ENCODE results near the gene TMEM87B. TPM values are rescaled to one million over a fixed set of nuclear protein-coding genes. Genes with fewer than 3 reads are reported as not detected.

TMEM87B gene
- polyA plus RNA-seq, 1 donor from 2014 or later = 12.8 TPM

DNA sequence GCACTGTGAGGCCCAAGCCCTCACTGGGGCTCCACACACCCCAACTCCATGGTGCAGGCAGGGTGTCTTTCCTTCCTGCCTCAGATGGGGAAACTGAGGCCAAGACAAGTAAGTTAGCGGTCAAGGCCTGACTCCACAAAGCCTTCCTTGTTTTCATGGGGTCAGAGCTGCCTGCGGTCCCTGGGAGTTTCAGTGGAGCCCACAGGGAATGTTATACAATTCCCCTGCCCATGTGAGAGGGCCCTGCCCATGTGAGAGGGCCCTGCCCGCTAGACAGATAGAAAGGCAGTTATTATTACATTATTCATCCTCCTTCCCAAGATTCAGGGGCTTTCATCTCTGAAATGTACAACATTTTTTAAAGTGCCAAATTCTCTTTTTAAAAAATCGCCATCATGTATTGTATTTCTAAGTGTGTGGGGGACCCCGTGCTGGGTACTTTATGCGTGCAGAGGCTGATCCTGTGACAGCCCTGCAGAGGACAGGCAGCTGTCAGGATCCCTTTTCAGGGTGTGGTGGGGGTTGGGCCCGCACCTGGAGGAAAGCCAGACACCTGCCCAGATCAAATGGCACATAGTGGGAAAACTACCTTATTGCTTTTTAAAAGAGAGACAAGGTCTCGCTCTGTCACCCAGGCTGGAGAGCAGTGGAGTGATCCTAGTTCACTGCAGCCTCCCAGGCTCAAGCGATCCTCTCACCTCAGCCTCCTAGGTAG, 106.5 kb downstream of the TMEM87B start:
- no peaks in the 10 kb centered on the region for H3K27me3 ChIP-seq (ENCODE audit: insufficient read depth, low read depth, low read length)
- no peak for TF ChIP-seq TAF1 (IDR thresholded peaks at IDR 0.05; ENCODE audit: low read depth)
- no peaks in the 10 kb centered on the region for H3F3A ChIP-seq (ENCODE audit: insufficient read depth, low read length, poor library complexity, severe bottlenecking)
- no peaks in the 10 kb centered on the region for H3K79me2 ChIP-seq (replicated peaks; ENCODE audit: insufficient read depth, low read length)
- H3K9ac ChIP-seq (ENCODE audit: low read length) = no peak overlapping the region
- H3K9me3 ChIP-seq (ENCODE audit: low read length) = no peaks in the 10 kb centered on the region
- H2AFZ ChIP-seq (ENCODE audit: low read depth, low read length) = no peak overlapping the region
- no peaks in the 10 kb centered on the region for H3K36me3 ChIP-seq (ENCODE audit: insufficient read depth, low read length)
- H3K9me2 ChIP-seq (ENCODE audit: insufficient read depth, low read length) = no peaks in the 10 kb centered on the region
- H3K4me2 ChIP-seq (ENCODE audit: low read length) = no peak overlapping the region
- no peak overlapping the region for H3K4me3 ChIP-seq (ENCODE audit: low read length)
- no peaks in the 10 kb centered on the region for H4K20me1 ChIP-seq (ENCODE audit: insufficient read depth)
- H3K27ac ChIP-seq (ENCODE audit: low read length) = no peak overlapping the region

GRCh38 chr2:112162341-112162740, 107.3 kb downstream of the TMEM87B start:
- no peak overlapping the region for H3K4me2 ChIP-seq (ENCODE audit: low read length)
- no peaks in the 10 kb centered on the region for H4K20me1 ChIP-seq (ENCODE audit: insufficient read depth)
- H3K9me3 ChIP-seq (ENCODE audit: low read length) = no peaks in the 10 kb centered on the region
- no peaks in the 10 kb centered on the region for H3K36me3 ChIP-seq (ENCODE audit: insufficient read depth, low read length)
- H3K27me3 ChIP-seq (ENCODE audit: insufficient read depth, low read depth, low read length) = no peaks in the 10 kb centered on the region
- no peak overlapping the region for H2AFZ ChIP-seq (ENCODE audit: low read depth, low read length)
- H3K79me2 ChIP-seq (replicated peaks; ENCODE audit: insufficient read depth, low read length) = no peaks in the 10 kb centered on the region
- no peaks in the 10 kb centered on the region for H3F3A ChIP-seq (ENCODE audit: insufficient read depth, low read length, poor library complexity, severe bottlenecking)
- H3K27ac ChIP-seq (ENCODE audit: low read length) = no peak overlapping the region
- H3K9ac ChIP-seq (ENCODE audit: low read length) = no peak overlapping the region
- H3K9me2 ChIP-seq (ENCODE audit: insufficient read depth, low read length) = no peaks in the 10 kb centered on the region
- no peak for TF ChIP-seq REST (IDR thresholded peaks at IDR 0.05; ENCODE audit: borderline replicate concordance)
- no peak for TF ChIP-seq RAD21 (conservative IDR thresholded peaks at IDR 0.05)
- TF ChIP-seq MXI1 (conservative IDR thresholded peaks at IDR 0.05; ENCODE audit: poor library complexity, severe bottlenecking) = no peak
- no peak for TF ChIP-seq EP300 (conservative IDR thresholded peaks at IDR 0.05; ENCODE audit: poor library complexity, severe bottlenecking)
- no peak for TF ChIP-seq TAF1 (IDR thresholded peaks at IDR 0.05; ENCODE audit: low read depth)
- TF ChIP-seq CTCF (IDR thresholded peaks at IDR 0.05; ENCODE audit: poor library complexity, severe bottlenecking) = no peak
- TF ChIP-seq POLR2AphosphoS5 (IDR thresholded peaks at IDR 0.05) = no peak
- TF ChIP-seq EZH2 (IDR thresholded peaks at IDR 0.05; ENCODE audit: borderline replicate concordance, insufficient read depth, low read length, poor library complexity, severe bottlenecking) = no peak
- no peak for TF ChIP-seq SMC3 (conservative IDR thresholded peaks at IDR 0.05; ENCODE audit: poor library complexity)
- H3K4me3 ChIP-seq (ENCODE audit: low read length) = no peak overlapping the region

Measured in neural cell (in vitro differentiated cells).